Neural cell (in vitro differentiated cells): ENCODE data around the gene KLK10. TPM values are rescaled to one million over a fixed set of nuclear protein-coding genes. Genes with fewer than 3 reads are reported as not detected.
A peak's percentile ranks its signal among the peaks of the same experiment; 100 is the strongest.

ENCODE experiments used
- H2AFZ ChIP-seq: fragments of 200-600, 300-800 bp; sonication (generic), shearing (Covaris generic); 2 replicates; pipeline ENCODE4 v1.6.0; 2014; ENCODE audit warnings: low read depth, mild to moderate bottlenecking, antibody characterized with exemption, low read length, moderate library complexity
- H3F3A ChIP-seq: fragments of 200-600 bp; shearing (Covaris generic); 2 replicates; pipeline ENCODE4 v1.6.1; 2016; ENCODE audit warnings: mild to moderate bottlenecking, moderate library complexity, mixed read lengths, antibody characterized with exemption, low read length; ENCODE audit not compliant: insufficient read depth, poor library complexity, severe bottlenecking
- H3K27ac ChIP-seq: fragments of 200-600, 300-800 bp; sonication (generic), shearing (Covaris generic); 2 replicates; pipeline ENCODE4 v1.5.1; 2014; ENCODE audit warnings: mild to moderate bottlenecking, low read length, moderate library complexity
- H3K27me3 ChIP-seq: fragments of 300-800, 200-600 bp; sonication (generic), shearing (Covaris generic); 2 replicates; pipeline ENCODE4 v1.6.0; 2014; ENCODE audit warnings: mild to moderate bottlenecking, low read depth, low read length, moderate library complexity; ENCODE audit not compliant: insufficient read depth
- H3K36me3 ChIP-seq: fragments of 300-800, 200-600 bp; sonication (generic), shearing (Covaris generic); 2 replicates; pipeline ENCODE4 v1.5.1; 2014; ENCODE audit warnings: mild to moderate bottlenecking, antibody characterized with exemption, low read length, moderate library complexity; ENCODE audit not compliant: insufficient read depth
- H3K4me2 ChIP-seq: fragments of 300-800, 200-600 bp; sonication (generic), shearing (Covaris generic); 2 replicates; pipeline ENCODE4 v1.6.0; 2014; ENCODE audit warnings: mild to moderate bottlenecking, low read length
- H3K4me3 ChIP-seq: fragments of 300-800, 200-600 bp; sonication (generic), shearing (Covaris generic); 2 replicates; pipeline ENCODE4 v1.5.1; 2014; ENCODE audit warnings: mild to moderate bottlenecking, low read length, moderate library complexity
- H3K79me2 ChIP-seq: fragments of 200-600 bp; shearing (Covaris generic); replicated peaks from 2 replicates; pipeline ENCODE4 v1.6.0; 2014; ENCODE audit warnings: mild to moderate bottlenecking, low read length, moderate library complexity; ENCODE audit not compliant: insufficient read depth
- H3K9ac ChIP-seq: fragments of 300-800, 200-600 bp; sonication (generic), shearing (Covaris generic); 2 replicates; pipeline ENCODE4 v1.6.1; 2016; ENCODE audit warnings: mild to moderate bottlenecking, low read length, mixed read lengths
- H3K9me2 ChIP-seq: fragments of 200-600 bp; shearing (Covaris generic); 2 replicates; pipeline ENCODE4 v1.6.1; 2016; ENCODE audit warnings: mild to moderate bottlenecking, low read length, mixed read lengths; ENCODE audit not compliant: insufficient read depth
- H3K9me3 ChIP-seq: fragments of 200-600, 300-800 bp; sonication (generic), shearing (Covaris generic); 2 replicates; pipeline ENCODE4 v1.6.1; 2016; ENCODE audit warnings: mild to moderate bottlenecking, mixed run types, low read length, moderate library complexity, mixed read lengths
- H4K20me1 ChIP-seq: fragments of 200-600 bp; shearing (Covaris generic); 2 replicates; pipeline ENCODE4 v1.6.1; 2016; ENCODE audit warnings: mild to moderate bottlenecking, mixed run types; ENCODE audit not compliant: insufficient read depth
- CTCF ChIP-seq: fragments of 450-650 bp; IDR thresholded peaks from 2 replicates; pipeline ENCODE4 v1.5.1; 2014; ENCODE audit warnings: antibody characterized with exemption, mild to moderate bottlenecking, moderate library complexity; ENCODE audit not compliant: poor library complexity, severe bottlenecking
- EP300 ChIP-seq: fragments of 450-650 bp; conservative IDR thresholded peaks from 2 replicates; pipeline ENCODE4 v1.6.1; 2014; ENCODE audit warnings: antibody characterized with exemption, mild to moderate bottlenecking, moderate library complexity; ENCODE audit not compliant: poor library complexity, severe bottlenecking
- EZH2 ChIP-seq: fragments of 200-600, 300-800 bp; shearing (Covaris generic), sonication (generic); IDR thresholded peaks from 2 replicates; pipeline ENCODE4 v1.6.1; 2014; ENCODE audit warnings: antibody characterized with exemption, low read length, borderline replicate concordance, mild to moderate bottlenecking; ENCODE audit not compliant: insufficient read depth, poor library complexity, severe bottlenecking
- MXI1 ChIP-seq: fragments of 450-650 bp; conservative IDR thresholded peaks from 2 replicates; pipeline ENCODE4 v1.6.1; 2014; ENCODE audit warnings: antibody characterized with exemption, mild to moderate bottlenecking; ENCODE audit not compliant: poor library complexity, severe bottlenecking
- POLR2AphosphoS5 ChIP-seq: IDR thresholded peaks from 2 replicates; pipeline ENCODE4 v1.6.1; 2012
- RAD21 ChIP-seq: fragments of 450-650 bp; conservative IDR thresholded peaks from 2 replicates; pipeline ENCODE4 v1.6.1; 2014; ENCODE audit warnings: antibody characterized with exemption, mild to moderate bottlenecking, moderate library complexity
- SMC3 ChIP-seq: fragments of 450-650 bp; conservative IDR thresholded peaks from 2 replicates; pipeline ENCODE4 v1.6.1; 2014; ENCODE audit warnings: antibody characterized with exemption, mild to moderate bottlenecking, moderate library complexity; ENCODE audit not compliant: poor library complexity
- TAF1 ChIP-seq: IDR thresholded peaks from 2 replicates; pipeline ENCODE4 v1.6.1; 2012; ENCODE audit warnings: low read depth
- polyA plus RNA-seq: library from polyadenylated mRNA; depleted of rRNA; stranded (reverse); fragments of >200 nt; gene quantifications from 2 replicates; pipeline ENCODE4 v1.2.3, GENCODE V29; 2014
- TF ChIP-seq, protein P1 (sequence below): IDR thresholded peaks from 2 replicates; pipeline ENCODE4 v1.6.1; 2012; ENCODE audit warnings: borderline replicate concordance

The KLK10 gene
- polyA plus RNA-seq, 1 donor from 2014 or later, result 0.73 TPM

DNA sequence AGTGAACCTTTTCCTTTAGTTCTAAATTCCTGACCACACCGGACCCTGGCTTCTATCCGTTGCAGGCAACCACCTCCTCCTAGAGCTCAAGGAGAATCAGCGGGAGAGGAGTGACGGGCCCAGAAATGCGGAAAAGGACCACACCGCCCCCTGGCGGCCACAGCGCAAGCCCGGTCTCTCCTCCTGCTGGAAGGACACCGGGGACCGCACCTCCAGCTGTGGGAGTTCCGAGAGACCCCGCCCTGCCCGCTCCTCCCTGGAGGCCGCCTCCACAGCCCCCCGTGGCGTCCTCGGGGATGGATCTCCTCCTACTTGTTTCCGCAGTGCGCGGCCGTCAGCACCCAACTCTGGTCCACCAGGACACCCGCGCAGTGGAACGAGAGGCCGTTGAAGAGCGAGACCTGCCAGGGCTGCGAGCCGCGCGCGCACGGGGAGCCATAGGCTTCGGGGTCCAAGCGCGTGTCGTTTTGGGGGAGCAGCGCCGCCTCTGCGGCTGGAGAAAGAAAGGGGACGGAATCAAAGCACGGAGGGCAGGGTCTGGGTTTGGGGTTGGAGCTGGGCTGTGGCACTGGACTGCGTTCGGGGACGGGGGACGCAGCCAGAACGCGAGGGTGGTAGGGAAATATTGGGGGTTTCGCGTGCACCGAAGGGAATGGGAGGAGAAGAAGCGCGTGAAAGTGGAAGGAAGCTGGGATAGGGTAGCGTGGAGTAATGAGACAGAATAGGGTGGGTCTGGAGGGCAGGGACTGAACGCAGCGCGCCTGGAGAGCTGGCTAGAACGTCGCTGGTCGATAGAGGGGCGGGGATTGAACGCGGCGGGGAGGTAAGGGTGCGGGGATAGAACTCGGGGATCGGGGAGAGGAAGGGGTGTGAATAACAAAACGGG is 2.5 kb downstream of the KLK10 start:
- H3K27me3 ChIP-seq, result peaks cover 53% of the 10 kb centered on the region
- no peaks in the 10 kb centered on the region for H3K9me3 ChIP-seq
- H3F3A ChIP-seq, result no peaks in the 10 kb centered on the region
- no peak overlapping the region for H2AFZ ChIP-seq
- peak overlapping the region; percentile 74 for H3K4me3 ChIP-seq
- no peaks in the 10 kb centered on the region for H3K36me3 ChIP-seq
- TF ChIP-seq, protein P1, sequence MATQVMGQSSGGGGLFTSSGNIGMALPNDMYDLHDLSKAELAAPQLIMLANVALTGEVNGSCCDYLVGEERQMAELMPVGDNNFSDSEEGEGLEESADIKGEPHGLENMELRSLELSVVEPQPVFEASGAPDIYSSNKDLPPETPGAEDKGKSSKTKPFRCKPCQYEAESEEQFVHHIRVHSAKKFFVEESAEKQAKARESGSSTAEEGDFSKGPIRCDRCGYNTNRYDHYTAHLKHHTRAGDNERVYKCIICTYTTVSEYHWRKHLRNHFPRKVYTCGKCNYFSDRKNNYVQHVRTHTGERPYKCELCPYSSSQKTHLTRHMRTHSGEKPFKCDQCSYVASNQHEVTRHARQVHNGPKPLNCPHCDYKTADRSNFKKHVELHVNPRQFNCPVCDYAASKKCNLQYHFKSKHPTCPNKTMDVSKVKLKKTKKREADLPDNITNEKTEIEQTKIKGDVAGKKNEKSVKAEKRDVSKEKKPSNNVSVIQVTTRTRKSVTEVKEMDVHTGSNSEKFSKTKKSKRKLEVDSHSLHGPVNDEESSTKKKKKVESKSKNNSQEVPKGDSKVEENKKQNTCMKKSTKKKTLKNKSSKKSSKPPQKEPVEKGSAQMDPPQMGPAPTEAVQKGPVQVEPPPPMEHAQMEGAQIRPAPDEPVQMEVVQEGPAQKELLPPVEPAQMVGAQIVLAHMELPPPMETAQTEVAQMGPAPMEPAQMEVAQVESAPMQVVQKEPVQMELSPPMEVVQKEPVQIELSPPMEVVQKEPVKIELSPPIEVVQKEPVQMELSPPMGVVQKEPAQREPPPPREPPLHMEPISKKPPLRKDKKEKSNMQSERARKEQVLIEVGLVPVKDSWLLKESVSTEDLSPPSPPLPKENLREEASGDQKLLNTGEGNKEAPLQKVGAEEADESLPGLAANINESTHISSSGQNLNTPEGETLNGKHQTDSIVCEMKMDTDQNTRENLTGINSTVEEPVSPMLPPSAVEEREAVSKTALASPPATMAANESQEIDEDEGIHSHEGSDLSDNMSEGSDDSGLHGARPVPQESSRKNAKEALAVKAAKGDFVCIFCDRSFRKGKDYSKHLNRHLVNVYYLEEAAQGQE, result no peak
- TF ChIP-seq POLR2AphosphoS5 (no peak), TAF1 (no peak), RAD21 (peak; percentile 60), SMC3 (peak; percentile 68), MXI1 (no peak), EZH2 (no peak), CTCF (peak; percentile 88), EP300 (no peak)
- peak overlapping the region; percentile 34 for H3K9ac ChIP-seq
- H3K4me2 ChIP-seq, result peak overlapping the region; percentile 39
- no peaks in the 10 kb centered on the region for H4K20me1 ChIP-seq
- no peaks in the 10 kb centered on the region for H3K9me2 ChIP-seq
- H3K27ac ChIP-seq, result no peak overlapping the region
- no peaks in the 10 kb centered on the region for H3K79me2 ChIP-seq

DNA sequence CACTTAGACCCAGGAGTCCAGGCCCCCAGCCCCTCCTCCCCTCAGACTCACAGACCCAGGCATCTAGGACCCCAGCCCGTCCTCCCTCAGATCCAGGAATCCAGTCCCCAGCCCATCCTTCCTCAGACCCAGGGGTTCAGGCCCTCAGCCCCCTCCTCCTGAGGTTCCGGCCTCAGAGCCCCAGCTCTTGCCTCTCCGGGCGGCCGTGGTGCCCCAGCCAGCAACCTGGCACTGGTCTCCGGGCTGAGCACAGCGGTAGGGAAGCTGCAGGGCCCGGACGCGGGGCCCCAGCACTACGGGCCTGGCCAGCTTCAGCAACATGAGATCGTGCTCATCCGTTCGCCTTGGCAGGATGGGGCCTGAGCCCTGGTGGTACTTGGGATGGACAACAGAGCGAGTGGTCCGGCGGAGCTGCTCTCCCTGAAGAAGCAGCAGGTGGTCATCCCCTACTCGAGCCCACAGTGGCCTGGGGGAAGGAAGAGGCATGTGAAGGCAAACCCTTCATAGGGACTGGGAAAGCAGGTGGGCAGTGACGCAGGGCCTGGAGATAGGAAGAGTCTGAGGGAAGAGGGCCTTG is 3.7 kb downstream of the KLK10 start:
- Histone ChIP-seq H3K27me3 (peaks cover 53% of the 10 kb centered on the region), H4K20me1 (no peaks in the 10 kb centered on the region), H3F3A (no peaks in the 10 kb centered on the region), H3K79me2 (no peaks in the 10 kb centered on the region), H2AFZ (no peak overlapping the region), H3K36me3 (no peaks in the 10 kb centered on the region), H3K9ac (no peak overlapping the region), H3K9me2 (no peaks in the 10 kb centered on the region), H3K27ac (no peak overlapping the region), H3K9me3 (no peaks in the 10 kb centered on the region), H3K4me2 (no peak overlapping the region), H3K4me3 (no peak overlapping the region)
- TF ChIP-seq POLR2AphosphoS5 (no peak), EP300 (no peak), MXI1 (no peak), TAF1 (no peak), SMC3 (no peak), EZH2 (no peak), CTCF (no peak), RAD21 (no peak)
- TF ChIP-seq, protein P1, result no peak
